HCT116 (cell line): ENCODE results near the gene KIF1A. TPM values are rescaled to one million over a fixed set of nuclear protein-coding genes. Genes with fewer than 3 reads are reported as not detected.

Source experiments
- ATAC-seq: fragments of 200-7000 bp; cut with Tn5 transposase; 2 replicates; pipeline ENCODE4 v1.9.1; 2020; ENCODE audit warnings: mild to moderate bottlenecking, moderate library complexity
- BruUV-seq: library from RNA; stranded (reverse); fragments of 400-500 nt; replicated peaks from 2 replicates; lab custom pipeline; 2021; lab: Mats Ljungman, UMichigan
- CTCF ChIA-PET: fragments of 300-600 bp; sonication (Branson Sonifier 250); formaldehyde crosslinking; loops from one replicate; lab custom pipeline; 2021; ENCODE audit warnings: antibody characterized with exemption; lab: Charles Lee
- POLR2A ChIA-PET: fragments of 300-600, 350-600 bp; sonication (Branson Sonifier 250); formaldehyde crosslinking; loops from one replicate; lab custom pipeline; 2021; ENCODE audit warnings: antibody characterized with exemption; lab: Charles Lee
- RAD21 ChIA-PET, 2 experiments: fragments of 300-600 bp; sonication (Branson Sonifier 250); formaldehyde crosslinking; loops; one replicate each; lab custom pipeline; 2023; ENCODE audit warnings: low total read pairs in 2 of 2; ENCODE audit not compliant: uncharacterized antibody in 2 of 2, unreplicated experiment in 2 of 2, low non-redundant PET in 1 of 2; lab: Charles Lee
- DNase-seq: peaks from one replicate; pipeline ENCODE4 v3.0.0-alpha.2; 2010; ENCODE audit warnings: low read depth, low spot score
- H2AFZ ChIP-seq: fragments of 200-600 bp; shearing (Covaris generic), sonication (generic); 2 replicates; pipeline ENCODE4 v1.6.1; 2017; ENCODE audit warnings: low read depth, mixed run types, mixed read lengths, antibody characterized with exemption, low read length; ENCODE audit not compliant: poor library complexity, severe bottlenecking
- H3K27ac ChIP-seq: 2 replicates; pipeline ENCODE4 v1.5.1; 2012; ENCODE audit warnings: low read depth, low read length
- H3K27me3 ChIP-seq: fragments of 200-600 bp; sonication (generic); 2 replicates; pipeline ENCODE4 v1.6.1; 2016; ENCODE audit warnings: mixed run types, low read length, mixed read lengths; ENCODE audit not compliant: insufficient read depth
- H3K36me3 ChIP-seq, 2 experiments: fragments of 200-500 bp in 1 of 2; fragments of 200-600 bp in 1 of 2; sonication (Bioruptor generic) in 1 of 2; sonication (generic) in 1 of 2; 2 replicates each; pipeline versions ENCODE4 v1.5.1 to v1.6.1; 2014 to 2016; ENCODE audit warnings: low read length in 2 of 2, inconsistent platforms in 1 of 2, mixed read lengths in 1 of 2, mixed run types in 1 of 2; ENCODE audit not compliant: insufficient read depth in 2 of 2, control insufficient read depth in 1 of 2
- H3K4me1 ChIP-seq, 2 experiments: fragments of 200-600 bp in 1 of 2; sonication (generic) in 1 of 2; 2 replicates each; pipeline versions ENCODE4 v1.5.1 to v1.6.1; 2012 to 2017; ENCODE audit warnings: low read length in 2 of 2, inconsistent platforms in 1 of 2, mild to moderate bottlenecking in 1 of 2, mixed read lengths in 1 of 2, mixed run types in 1 of 2, moderate library complexity in 1 of 2; ENCODE audit not compliant: insufficient read depth in 2 of 2, control insufficient read depth in 1 of 2
- H3K4me2 ChIP-seq: fragments of 200-600 bp; sonication (generic); 2 replicates; pipeline ENCODE4 v1.6.1; 2017; ENCODE audit warnings: mixed run types, low read length, mixed read lengths
- H3K4me3 ChIP-seq, 2 experiments: fragments of 200-600 bp in 1 of 2; sonication (generic) in 1 of 2; replicated peaks in 1 of 2; 2 replicates each; pipeline ENCODE4 v1.5.1; 2011 to 2016; ENCODE audit warnings: low read length in 2 of 2, control low read depth in 1 of 2, low read depth in 1 of 2, mild to moderate bottlenecking in 1 of 2, mixed read lengths in 1 of 2, mixed run types in 1 of 2
- H3K79me2 ChIP-seq: fragments of 200-600 bp; sonication (generic); 2 replicates; pipeline ENCODE4 v1.6.1; 2017; ENCODE audit warnings: mild to moderate bottlenecking, mixed run types, low read length, moderate library complexity, mixed read lengths; ENCODE audit not compliant: insufficient read depth
- H3K9ac ChIP-seq: fragments of 200-600 bp; sonication (generic); 2 replicates; pipeline ENCODE4 v1.6.1; 2016; ENCODE audit warnings: low read length, mixed read lengths
- H3K9me2 ChIP-seq: fragments of 200-600 bp; sonication (generic), shearing (Covaris generic); 2 replicates; pipeline ENCODE4 v1.6.1; 2017; ENCODE audit warnings: mixed run types, mild to moderate bottlenecking, moderate library complexity; ENCODE audit not compliant: insufficient read depth
- H3K9me3 ChIP-seq, 2 experiments: fragments of 200-500 bp in 1 of 2; fragments of 200-600 bp in 1 of 2; sonication (Bioruptor generic) in 1 of 2; sonication (generic) in 1 of 2; 2 replicates each; pipeline ENCODE4 v1.6.1; 2014 to 2017; ENCODE audit warnings: low read length in 2 of 2, mixed read lengths in 2 of 2, inconsistent platforms in 1 of 2, low read depth in 1 of 2, mild to moderate bottlenecking in 1 of 2, mixed run types in 1 of 2, moderate library complexity in 1 of 2; ENCODE audit not compliant: control insufficient read depth in 1 of 2, insufficient read depth in 1 of 2
- H4K20me1 ChIP-seq: fragments of 200-600 bp; sonication (generic), shearing (Covaris generic); 2 replicates; pipeline ENCODE4 v1.6.1; 2017; ENCODE audit warnings: mixed run types, mild to moderate bottlenecking, moderate library complexity; ENCODE audit not compliant: insufficient read depth
- ATF3 ChIP-seq: IDR thresholded peaks from 2 replicates; pipeline ENCODE4 v1.6.1; 2012
- CBX3 ChIP-seq: IDR thresholded peaks from 2 replicates; pipeline ENCODE4 v1.6.1; 2012; ENCODE audit warnings: low read depth
- CEBPB ChIP-seq: IDR thresholded peaks from 2 replicates; pipeline ENCODE4 v1.6.1; 2012; ENCODE audit warnings: low read depth
- CTCF ChIP-seq, 3 experiments: fragments of 200-600 bp in 1 of 3; sonication (generic) in 1 of 3; IDR thresholded peaks in 2 of 3; conservative IDR thresholded peaks in 1 of 3; 2 replicates each; pipeline ENCODE4 v1.5.1; 2012 to 2017; ENCODE audit warnings: low read depth in 2 of 3, low read length in 2 of 3, antibody characterized with exemption in 1 of 3, borderline replicate concordance in 1 of 3, control low read depth in 1 of 3, mild to moderate bottlenecking in 1 of 3, mixed read lengths in 1 of 3, mixed run types in 1 of 3, moderate library complexity in 1 of 3; ENCODE audit not compliant: insufficient read depth in 1 of 3
- EZH2phosphoT487 ChIP-seq: fragments of 200-600 bp; IDR thresholded peaks from 2 replicates; pipeline ENCODE4 v1.6.1; 2018; ENCODE audit warnings: antibody characterized with exemption, borderline replicate concordance
- FOSL1 ChIP-seq: IDR thresholded peaks from 2 replicates; pipeline ENCODE4 v1.6.1; 2012; ENCODE audit warnings: low read depth
- MAX ChIP-seq: IDR thresholded peaks from 2 replicates; pipeline ENCODE4 v1.6.1; 2012
- POLR2A ChIP-seq: IDR thresholded peaks from 2 replicates; pipeline ENCODE4 v1.7.0; 2011; ENCODE audit warnings: borderline replicate concordance; ENCODE audit not compliant: insufficient read depth, insufficient read length; ENCODE audit errors: extremely low read depth
- RAD21 ChIP-seq: IDR thresholded peaks from 2 replicates; pipeline ENCODE4 v1.6.1; 2012; ENCODE audit warnings: low read depth, mild to moderate bottlenecking
- REST ChIP-seq: IDR thresholded peaks from 2 replicates; pipeline ENCODE4 v1.6.1; 2012; ENCODE audit warnings: low read depth
- SRF ChIP-seq: IDR thresholded peaks from 2 replicates; pipeline ENCODE4 v1.6.1; 2012; ENCODE audit warnings: low read depth
- TCF7L2 ChIP-seq: IDR thresholded peaks from 2 replicates; pipeline ENCODE4 v1.7.0; 2011; ENCODE audit warnings: borderline replicate concordance, inconsistent platforms; ENCODE audit not compliant: insufficient read depth, insufficient read length; ENCODE audit errors: extremely low read depth
- YY1 ChIP-seq: IDR thresholded peaks from 2 replicates; pipeline ENCODE4 v1.6.1; 2011; ENCODE audit warnings: low read length, low read depth, moderate library complexity, mild to moderate bottlenecking; ENCODE audit not compliant: insufficient replicate concordance; ENCODE audit errors: extremely low read depth
- ZFX ChIP-seq: fragments of 450-650 bp; IDR thresholded peaks from 2 replicates; pipeline ENCODE4 v1.6.1; 2017
- intact Hi-C: fragments of 100-400 bp; cut with micrococcal nuclease; formaldehyde crosslinking; loops from 2 replicates; pipeline ENCODE4 v1.10.0; 2022
- total RNA-seq: library from RNA; stranded (reverse); gene quantifications from one replicate; pipeline ENCODE4 v1.2.1, GENCODE V29; 2021; ENCODE audit not compliant: unreplicated experiment

KIF1A gene
- total RNA-seq, 1 experiment from 2014 or later = 0.27 TPM

GRCh38 chr2:240781471-240782220 lies 38.4 kb downstream of the KIF1A start (continued):
- TF ChIP-seq FOSL1 (no peak), CTCF (IDR thresholded peaks at IDR 0.05 in 2 of 3, conservative IDR thresholded peaks at IDR 0.05 in 1 of 3; ENCODE audit: borderline replicate concordance in 1 of 3, insufficient read depth in 1 of 3, low read depth in 2 of 3, low read length in 2 of 3) (no peak), EZH2phosphoT487 (no peak), ZFX (no peak)
- TF ChIP-seq, all 23 proteins: peak for 0

- H3K36me3 ChIP-seq = no peaks in the 10 kb centered on the region
- BruUV-seq = no TSS peak
- no peaks in the 10 kb centered on the region for H3K79me2 ChIP-seq
- RAD21 ChIA-PET = no interaction called here
- no peak overlapping the region for H2AFZ ChIP-seq
- H3K9ac ChIP-seq = no peak overlapping the region
- POLR2A ChIA-PET = no interaction called here
- intact Hi-C loops = no loop called here
- no peaks in the 10 kb centered on the region for H3K9me2 ChIP-seq
- 0 out of 2 replicates have a peak, but pooled peaks have one; percentile 41 for ATAC-seq
- no peaks in the 10 kb centered on the region for H3K9me3 ChIP-seq
- no peaks in the 10 kb centered on the region for H4K20me1 ChIP-seq
- no peak overlapping the region for H3K4me3 ChIP-seq
- CTCF ChIA-PET = no interaction called here
- H3K4me1 ChIP-seq = peaks cover 0 to 6% of the 10 kb centered on the region in 2 experiments; a peak in 2 of 4 replicates
- H3K27me3 ChIP-seq = no peaks in the 10 kb centered on the region
- no peak overlapping the region for H3K4me2 ChIP-seq
- H3K27ac ChIP-seq = no peak overlapping the region
- no peak for DNase-seq
- TF ChIP-seq CTCF (IDR thresholded peaks at IDR 0.05 in 2 of 3, conservative IDR thresholded peaks at IDR 0.05 in 1 of 3; ENCODE audit: borderline replicate concordance in 1 of 3, insufficient read depth in 1 of 3, low read depth in 2 of 3, low read length in 2 of 3) (no peak), POLR2A (no peak), ZFX (no peak), SRF (no peak), TCF7L2 (no peak), EZH2phosphoT487 (no peak), CEBPB (no peak), REST (no peak), MAX (no peak), ATF3 (no peak), YY1 (no peak), FOSL1 (no peak), RAD21 (no peak), CBX3 (no peak)
Measured at GRCh38 chr2:240780023-240780700, 39.9 kb downstream of the KIF1A start.
